Stomach (tissue), 4 donors: ENCODE measurements around the gene CLTB.

ENCODE experiments used
- POLR2AphosphoS5 ChIP-seq, 3 donors: sonication (generic); formaldehyde crosslinking; IDR thresholded peaks; one replicate each; pipeline ENCODE4 v1.6.1; 2016; ENCODE audit warnings: antibody characterized with exemption in 3 of 3
- TF ChIP-seq, protein P1 (sequence below), 7 experiments: fragments of 450-650 bp in 4 of 7; fragments of 200-600 bp in 3 of 7; sonication (generic) in 3 of 7; IDR thresholded peaks; one replicate each; pipeline ENCODE4 v1.5.1; 2016 to 2019; ENCODE audit warnings: antibody characterized with exemption in 7 of 7, control low read depth in 2 of 7, mild to moderate bottlenecking in 1 of 7

- TF ChIP-seq POLR2AphosphoS5 (IDR thresholded peaks at IDR 0.05) = no peak
- TF ChIP-seq, protein P1, sequence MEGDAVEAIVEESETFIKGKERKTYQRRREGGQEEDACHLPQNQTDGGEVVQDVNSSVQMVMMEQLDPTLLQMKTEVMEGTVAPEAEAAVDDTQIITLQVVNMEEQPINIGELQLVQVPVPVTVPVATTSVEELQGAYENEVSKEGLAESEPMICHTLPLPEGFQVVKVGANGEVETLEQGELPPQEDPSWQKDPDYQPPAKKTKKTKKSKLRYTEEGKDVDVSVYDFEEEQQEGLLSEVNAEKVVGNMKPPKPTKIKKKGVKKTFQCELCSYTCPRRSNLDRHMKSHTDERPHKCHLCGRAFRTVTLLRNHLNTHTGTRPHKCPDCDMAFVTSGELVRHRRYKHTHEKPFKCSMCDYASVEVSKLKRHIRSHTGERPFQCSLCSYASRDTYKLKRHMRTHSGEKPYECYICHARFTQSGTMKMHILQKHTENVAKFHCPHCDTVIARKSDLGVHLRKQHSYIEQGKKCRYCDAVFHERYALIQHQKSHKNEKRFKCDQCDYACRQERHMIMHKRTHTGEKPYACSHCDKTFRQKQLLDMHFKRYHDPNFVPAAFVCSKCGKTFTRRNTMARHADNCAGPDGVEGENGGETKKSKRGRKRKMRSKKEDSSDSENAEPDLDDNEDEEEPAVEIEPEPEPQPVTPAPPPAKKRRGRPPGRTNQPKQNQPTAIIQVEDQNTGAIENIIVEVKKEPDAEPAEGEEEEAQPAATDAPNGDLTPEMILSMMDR (IDR thresholded peaks at IDR 0.05) = no peak
Observed at GRCh38 chr5:176444742-176445141, 28.4 kb upstream of the CLTB start.
